ENCODE measurements around the gene TTLL10.

Gene TTLL10

GRCh38 chr1:1162597-1163537, 10.8 kb upstream of the TTLL10 start:
- in situ Hi-C loops (cut with HindIII; ENCODE audit: low sequenced_read_pairs): no loop called here
- DNase-seq (ENCODE audit: low read depth, low spot score): no peak

GRCh38 chr1:1163538-1164070, 10.1 kb upstream of the TTLL10 start:
- DNase-seq (ENCODE audit: low read depth, low spot score): no peak

More at GRCh38 chr1:1162597-1163537, 10.8 kb upstream of the TTLL10 start:
- TF ChIP-seq CTCF (IDR thresholded peaks at IDR 0.05; ENCODE audit: low read depth, low read length): no peak
- H3K4me3 ChIP-seq (ENCODE audit: low read depth, low read length): no peak overlapping the region

GRCh38 chr1:1164361-1164700, 9.3 kb upstream of the TTLL10 start:
- H3K4me3 ChIP-seq (ENCODE audit: low read depth, low read length): no peak overlapping the region
- no peak for DNase-seq (ENCODE audit: low read depth, low spot score)
- in situ Hi-C loops (cut with HindIII; ENCODE audit: low sequenced_read_pairs): no loop called here
- no peak for TF ChIP-seq CTCF (IDR thresholded peaks at IDR 0.05; ENCODE audit: low read depth, low read length)

More at GRCh38 chr1:1163538-1164070, 10.1 kb upstream of the TTLL10 start:
- no peak overlapping the region for H3K4me3 ChIP-seq (ENCODE audit: low read depth, low read length)
- TF ChIP-seq CTCF (IDR thresholded peaks at IDR 0.05; ENCODE audit: low read depth, low read length): no peak
- in situ Hi-C loops (cut with HindIII; ENCODE audit: low sequenced_read_pairs): no loop called here

- in situ Hi-C loops (cut with HindIII; ENCODE audit: low sequenced_read_pairs): no loop called here
- TF ChIP-seq CTCF (IDR thresholded peaks at IDR 0.05; ENCODE audit: low read depth, low read length): no peak
- no peak for DNase-seq (ENCODE audit: low read depth, low spot score)
- no peak overlapping the region for H3K4me3 ChIP-seq (ENCODE audit: low read depth, low read length)
These were observed 8.8 kb upstream of the TTLL10 start for GRCh38 chr1:1164701-1165451.

GRCh38 chr1:1165485-1165884, 8.2 kb upstream of the TTLL10 start:
- H3K4me3 ChIP-seq (ENCODE audit: low read depth, low read length): no peak overlapping the region
- in situ Hi-C loops (cut with HindIII; ENCODE audit: low sequenced_read_pairs): no loop called here
- no peak for DNase-seq (ENCODE audit: low read depth, low spot score)
- no peak for TF ChIP-seq CTCF (IDR thresholded peaks at IDR 0.05; ENCODE audit: low read depth, low read length)

GRCh38 chr1:1165900-1166421, 7.7 kb upstream of the TTLL10 start:
- no peak for DNase-seq (ENCODE audit: low read depth, low spot score)
- H3K4me3 ChIP-seq (ENCODE audit: low read depth, low read length): no peak overlapping the region
- TF ChIP-seq CTCF (IDR thresholded peaks at IDR 0.05; ENCODE audit: low read depth, low read length): no peak
- in situ Hi-C loops (cut with HindIII; ENCODE audit: low sequenced_read_pairs): no loop called here
